ENCODE results near the gene FAM83B.

The FAM83B gene

DNA sequence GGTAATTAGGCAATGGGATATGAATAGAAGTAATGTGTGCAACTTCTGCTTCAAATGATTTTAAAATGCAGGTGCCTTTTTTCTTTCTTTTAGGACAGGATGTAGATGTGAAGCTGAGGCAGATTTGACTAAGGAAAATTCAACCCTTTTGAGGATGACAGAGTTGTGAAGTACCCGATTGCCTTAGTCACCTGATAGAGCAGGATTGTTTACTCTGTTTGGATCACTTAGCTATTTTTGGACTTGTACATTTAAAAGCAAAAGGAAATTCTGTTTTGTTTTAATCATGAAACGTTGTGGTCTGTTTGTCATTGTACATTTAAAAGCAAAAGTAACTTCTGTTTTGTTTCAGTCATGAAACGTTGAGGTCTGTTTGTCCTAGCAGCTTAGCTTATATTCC, 143.4 kb downstream of the FAM83B start:
- ChIA-PET POLR2A (no interaction called here), CTCF (interaction anchor here (1.5 to 5.1 kb wide), 2 partner anchors 29 to 272 kb away, joined by 3 to 46 read pairs; no protein-coding TSS in a partner anchor)
- Histone ChIP-seq H3K36me3 (ENCODE audit: control insufficient read depth in 2 of 2, insufficient read depth in 1 of 2, low read length in 2 of 2) (no peaks in the 10 kb centered on the region), H3K4me3 (ENCODE audit: low read depth, low read length) (no peak overlapping the region), H3K9me3 (ENCODE audit: control insufficient read depth, insufficient read depth, low read depth, low read length) (no peaks in the 10 kb centered on the region; the same call in 1 of the 2 replicates), H3K4me1 (ENCODE audit: control insufficient read depth, insufficient read depth, low read length) (no peaks in the 10 kb centered on the region), H3K27ac (ENCODE audit: extremely low read depth, low read depth, low read length) (no peak overlapping the region)
- TF ChIP-seq, protein P1, sequence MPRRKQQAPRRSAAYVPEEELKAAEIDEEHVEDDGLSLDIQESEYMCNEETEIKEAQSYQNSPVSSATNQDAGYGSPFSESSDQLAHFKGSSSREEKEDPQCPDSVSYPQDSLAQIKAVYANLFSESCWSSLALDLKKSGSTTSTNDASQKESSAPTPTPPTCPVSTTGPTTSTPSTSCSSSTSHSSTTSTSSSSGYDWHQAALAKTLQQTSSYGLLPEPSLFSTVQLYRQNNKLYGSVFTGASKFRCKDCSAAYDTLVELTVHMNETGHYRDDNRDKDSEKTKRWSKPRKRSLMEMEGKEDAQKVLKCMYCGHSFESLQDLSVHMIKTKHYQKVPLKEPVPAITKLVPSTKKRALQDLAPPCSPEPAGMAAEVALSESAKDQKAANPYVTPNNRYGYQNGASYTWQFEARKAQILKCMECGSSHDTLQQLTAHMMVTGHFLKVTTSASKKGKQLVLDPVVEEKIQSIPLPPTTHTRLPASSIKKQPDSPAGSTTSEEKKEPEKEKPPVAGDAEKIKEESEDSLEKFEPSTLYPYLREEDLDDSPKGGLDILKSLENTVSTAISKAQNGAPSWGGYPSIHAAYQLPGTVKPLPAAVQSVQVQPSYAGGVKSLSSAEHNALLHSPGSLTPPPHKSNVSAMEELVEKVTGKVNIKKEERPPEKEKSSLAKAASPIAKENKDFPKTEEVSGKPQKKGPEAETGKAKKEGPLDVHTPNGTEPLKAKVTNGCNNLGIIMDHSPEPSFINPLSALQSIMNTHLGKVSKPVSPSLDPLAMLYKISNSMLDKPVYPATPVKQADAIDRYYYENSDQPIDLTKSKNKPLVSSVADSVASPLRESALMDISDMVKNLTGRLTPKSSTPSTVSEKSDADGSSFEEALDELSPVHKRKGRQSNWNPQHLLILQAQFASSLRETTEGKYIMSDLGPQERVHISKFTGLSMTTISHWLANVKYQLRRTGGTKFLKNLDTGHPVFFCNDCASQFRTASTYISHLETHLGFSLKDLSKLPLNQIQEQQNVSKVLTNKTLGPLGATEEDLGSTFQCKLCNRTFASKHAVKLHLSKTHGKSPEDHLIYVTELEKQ (tag by site-specific recombination; IDR thresholded peaks at IDR 0.05; ENCODE audit: borderline replicate concordance): no peak
- no peak for TF ChIP-seq ZBTB21 (tag by site-specific recombination; IDR thresholded peaks at IDR 0.05)
- TF ChIP-seq ZBTB8A (tag by site-specific recombination; IDR thresholded peaks at IDR 0.05): no peak
- no peak for TF ChIP-seq ZNF843 (tag by site-specific recombination; IDR thresholded peaks at IDR 0.05)
- TF ChIP-seq IKZF3 (tag by site-specific recombination; IDR thresholded peaks at IDR 0.05): no peak
- no peak for TF ChIP-seq ZNF677 (tag by site-specific recombination; IDR thresholded peaks at IDR 0.05)
- TF ChIP-seq ZNF350 (tag by site-specific recombination; IDR thresholded peaks at IDR 0.05): no peak
- TF ChIP-seq ZNF239 (tag by site-specific recombination; IDR thresholded peaks at IDR 0.05): no peak
- no peak for TF ChIP-seq ZNF24 (tag by site-specific recombination; IDR thresholded peaks at IDR 0.05)
- TF ChIP-seq, protein P2, sequence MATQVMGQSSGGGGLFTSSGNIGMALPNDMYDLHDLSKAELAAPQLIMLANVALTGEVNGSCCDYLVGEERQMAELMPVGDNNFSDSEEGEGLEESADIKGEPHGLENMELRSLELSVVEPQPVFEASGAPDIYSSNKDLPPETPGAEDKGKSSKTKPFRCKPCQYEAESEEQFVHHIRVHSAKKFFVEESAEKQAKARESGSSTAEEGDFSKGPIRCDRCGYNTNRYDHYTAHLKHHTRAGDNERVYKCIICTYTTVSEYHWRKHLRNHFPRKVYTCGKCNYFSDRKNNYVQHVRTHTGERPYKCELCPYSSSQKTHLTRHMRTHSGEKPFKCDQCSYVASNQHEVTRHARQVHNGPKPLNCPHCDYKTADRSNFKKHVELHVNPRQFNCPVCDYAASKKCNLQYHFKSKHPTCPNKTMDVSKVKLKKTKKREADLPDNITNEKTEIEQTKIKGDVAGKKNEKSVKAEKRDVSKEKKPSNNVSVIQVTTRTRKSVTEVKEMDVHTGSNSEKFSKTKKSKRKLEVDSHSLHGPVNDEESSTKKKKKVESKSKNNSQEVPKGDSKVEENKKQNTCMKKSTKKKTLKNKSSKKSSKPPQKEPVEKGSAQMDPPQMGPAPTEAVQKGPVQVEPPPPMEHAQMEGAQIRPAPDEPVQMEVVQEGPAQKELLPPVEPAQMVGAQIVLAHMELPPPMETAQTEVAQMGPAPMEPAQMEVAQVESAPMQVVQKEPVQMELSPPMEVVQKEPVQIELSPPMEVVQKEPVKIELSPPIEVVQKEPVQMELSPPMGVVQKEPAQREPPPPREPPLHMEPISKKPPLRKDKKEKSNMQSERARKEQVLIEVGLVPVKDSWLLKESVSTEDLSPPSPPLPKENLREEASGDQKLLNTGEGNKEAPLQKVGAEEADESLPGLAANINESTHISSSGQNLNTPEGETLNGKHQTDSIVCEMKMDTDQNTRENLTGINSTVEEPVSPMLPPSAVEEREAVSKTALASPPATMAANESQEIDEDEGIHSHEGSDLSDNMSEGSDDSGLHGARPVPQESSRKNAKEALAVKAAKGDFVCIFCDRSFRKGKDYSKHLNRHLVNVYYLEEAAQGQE (tag by site-specific recombination; IDR thresholded peaks at IDR 0.05): no peak
- no peak for TF ChIP-seq ZNF394 (tag by site-specific recombination; IDR thresholded peaks at IDR 0.05; ENCODE audit: borderline replicate concordance)
- no peak for TF ChIP-seq ZNF660 (tag by site-specific recombination; IDR thresholded peaks at IDR 0.05)
- TF ChIP-seq KLF8 (tag by site-specific recombination; IDR thresholded peaks at IDR 0.05): no peak
- TF ChIP-seq, protein P3, sequence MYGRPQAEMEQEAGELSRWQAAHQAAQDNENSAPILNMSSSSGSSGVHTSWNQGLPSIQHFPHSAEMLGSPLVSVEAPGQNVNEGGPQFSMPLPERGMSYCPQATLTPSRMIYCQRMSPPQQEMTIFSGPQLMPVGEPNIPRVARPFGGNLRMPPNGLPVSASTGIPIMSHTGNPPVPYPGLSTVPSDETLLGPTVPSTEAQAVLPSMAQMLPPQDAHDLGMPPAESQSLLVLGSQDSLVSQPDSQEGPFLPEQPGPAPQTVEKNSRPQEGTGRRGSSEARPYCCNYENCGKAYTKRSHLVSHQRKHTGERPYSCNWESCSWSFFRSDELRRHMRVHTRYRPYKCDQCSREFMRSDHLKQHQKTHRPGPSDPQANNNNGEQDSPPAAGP (tag by site-specific recombination; IDR thresholded peaks at IDR 0.05): no peak
- TF ChIP-seq ZNF768 (tag by site-specific recombination; IDR thresholded peaks at IDR 0.05): no peak
- TF ChIP-seq ZNF174 (tag by site-specific recombination; IDR thresholded peaks at IDR 0.05): no peak
- no peak for TF ChIP-seq ZBTB20 (tag by site-specific recombination; IDR thresholded peaks at IDR 0.05)

All from HEK293 (cell line).